ENCODE measurements around the gene DMXL1.

DMXL1 gene

DNA sequence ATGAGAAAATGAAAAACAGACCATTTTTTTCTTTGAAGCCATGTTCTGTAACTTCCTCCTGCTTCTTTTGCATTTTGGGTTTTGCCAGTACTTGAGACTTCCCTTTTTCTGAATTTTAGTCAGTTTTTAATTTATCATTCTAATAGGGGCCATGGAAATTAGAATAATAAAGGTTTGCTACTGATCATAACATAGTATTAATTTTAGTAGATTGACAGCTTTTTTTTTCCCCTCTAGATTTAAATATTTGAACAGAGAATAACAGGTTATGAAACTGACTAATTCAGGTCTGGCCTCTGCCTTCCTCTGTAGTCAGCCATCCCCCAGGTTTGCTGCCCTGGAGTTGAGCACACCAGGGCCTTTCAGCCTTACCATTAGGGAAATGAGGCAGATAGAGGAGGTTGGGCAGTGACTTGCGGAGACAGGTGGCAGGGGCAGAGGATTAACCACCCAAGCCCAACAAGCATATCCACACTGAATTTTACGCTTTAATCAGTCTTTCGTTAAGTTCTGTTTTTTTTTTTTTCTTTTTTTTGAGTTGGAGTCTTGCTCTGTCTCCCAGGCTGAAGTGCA, 204.8 kb downstream of the DMXL1 start:
- no peak for TF ChIP-seq YY1 (IDR thresholded peaks at IDR 0.05; ENCODE audit: insufficient read depth, insufficient read length)
- no peak for TF ChIP-seq ZNF274 (IDR thresholded peaks at IDR 0.05; ENCODE audit: low read depth, low read length)
- TF ChIP-seq SUZ12 (IDR thresholded peaks at IDR 0.05; ENCODE audit: extremely low read depth, insufficient read depth, insufficient read length), result no peak
- Histone ChIP-seq H3K4me3 (ENCODE audit: insufficient read length, low read depth) (no peak overlapping the region), H3K36me3 (ENCODE audit: insufficient read depth, insufficient read length, low read length) (peaks cover 7% of the 10 kb centered on the region), H3K27me3 (ENCODE audit: insufficient read depth, insufficient read length) (no peaks in the 10 kb centered on the region), H3K9me3 (ENCODE audit: insufficient read depth, low read length) (no peaks in the 10 kb centered on the region), H3K4me1 (ENCODE audit: insufficient read depth, insufficient read length) (no peaks in the 10 kb centered on the region), H3K9ac (ENCODE audit: insufficient read length, low read depth) (no peak overlapping the region)
- no peak for DNase-seq (ENCODE audit: low read depth, low spot score)

DNA sequence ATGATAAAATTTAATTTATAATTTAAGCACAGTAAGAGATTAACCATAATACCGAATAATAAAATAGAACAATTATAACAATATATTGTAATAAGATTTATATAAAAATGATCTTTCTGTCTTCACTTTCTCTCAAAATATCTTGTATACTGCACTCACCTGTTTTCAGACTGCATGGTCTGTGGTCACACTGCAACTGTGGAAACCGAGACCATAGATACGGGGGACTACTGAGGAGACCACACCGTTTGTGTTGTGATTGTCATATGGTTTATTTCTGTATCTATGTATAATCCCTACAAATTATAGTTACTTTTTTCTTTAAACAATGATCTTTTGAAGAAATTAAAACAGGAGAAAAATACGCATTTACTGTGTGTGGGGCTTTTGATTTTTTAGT, 206.1 kb downstream of the DMXL1 start:
- no peak for DNase-seq (ENCODE audit: low read depth, low spot score)
- Histone ChIP-seq H3K27me3 (ENCODE audit: insufficient read depth, insufficient read length) (no peaks in the 10 kb centered on the region), H3K4me1 (ENCODE audit: insufficient read depth, insufficient read length) (no peaks in the 10 kb centered on the region), H3K4me3 (ENCODE audit: insufficient read length, low read depth) (no peak overlapping the region), H3K9me3 (ENCODE audit: insufficient read depth, low read length) (no peaks in the 10 kb centered on the region), H3K9ac (ENCODE audit: insufficient read length, low read depth) (no peak overlapping the region), H3K36me3 (ENCODE audit: insufficient read depth, insufficient read length, low read length) (peaks cover 4% of the 10 kb centered on the region)
- TF ChIP-seq ZNF274 (IDR thresholded peaks at IDR 0.05; ENCODE audit: low read depth, low read length) (no peak), SUZ12 (IDR thresholded peaks at IDR 0.05; ENCODE audit: extremely low read depth, insufficient read depth, insufficient read length) (no peak), YY1 (IDR thresholded peaks at IDR 0.05; ENCODE audit: insufficient read depth, insufficient read length) (no peak)

DNA sequence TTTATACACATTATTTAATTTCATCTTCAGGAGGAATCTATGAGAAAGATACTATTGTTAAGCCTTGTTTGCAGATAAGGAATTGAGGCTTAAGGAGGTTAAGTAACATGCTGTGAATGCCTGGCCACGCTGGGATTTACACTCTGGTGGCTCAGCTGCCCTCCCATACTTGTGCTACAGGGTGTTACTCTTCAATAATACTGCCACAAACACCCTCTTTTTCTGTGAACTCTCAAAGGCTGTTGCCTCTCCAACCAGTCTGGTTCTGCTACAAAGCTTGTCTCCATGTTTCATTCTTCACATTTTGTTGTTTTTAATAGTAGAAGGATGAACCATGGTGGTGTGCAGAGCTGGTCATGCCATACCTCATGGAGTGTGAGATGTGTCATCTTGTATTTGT, 208.2 kb downstream of the DMXL1 start:
- no peaks in the 10 kb centered on the region for H3K27me3 ChIP-seq (ENCODE audit: insufficient read depth, insufficient read length)
- no peak overlapping the region for H3K4me3 ChIP-seq (ENCODE audit: insufficient read length, low read depth)
- H3K4me1 ChIP-seq (ENCODE audit: insufficient read depth, insufficient read length), result no peaks in the 10 kb centered on the region
- H3K9me3 ChIP-seq (ENCODE audit: insufficient read depth, low read length), result no peaks in the 10 kb centered on the region
- TF ChIP-seq YY1 (IDR thresholded peaks at IDR 0.05; ENCODE audit: insufficient read depth, insufficient read length) (no peak), ZNF274 (IDR thresholded peaks at IDR 0.05; ENCODE audit: low read depth, low read length) (no peak), SUZ12 (IDR thresholded peaks at IDR 0.05; ENCODE audit: extremely low read depth, insufficient read depth, insufficient read length) (no peak)
- DNase-seq (ENCODE audit: low read depth, low spot score), result no peak
- H3K36me3 ChIP-seq (ENCODE audit: insufficient read depth, insufficient read length, low read length), result peaks cover 12% of the 10 kb centered on the region
- H3K9ac ChIP-seq (ENCODE audit: insufficient read length, low read depth), result no peak overlapping the region

DNA sequence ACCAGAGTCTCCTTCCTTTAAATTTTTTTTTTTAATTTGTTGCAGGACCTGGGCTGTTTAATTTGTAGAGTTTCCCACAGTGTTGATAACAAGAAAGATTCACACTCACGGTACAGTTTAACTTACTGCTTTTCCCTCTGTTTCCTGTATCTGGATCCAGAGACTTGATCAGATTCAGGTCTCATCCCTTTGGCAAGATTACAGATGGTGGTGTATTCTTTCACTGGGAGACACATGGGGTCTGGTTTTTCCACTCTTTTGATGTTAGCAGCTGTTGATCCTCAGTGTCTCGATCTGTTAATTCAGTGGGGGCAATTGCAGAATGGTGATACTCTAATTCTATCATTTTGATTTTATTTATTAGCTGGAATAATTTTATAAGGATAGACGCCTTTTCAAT, 209.5 kb downstream of the DMXL1 start:
- H3K9me3 ChIP-seq (ENCODE audit: insufficient read depth, low read length), result no peaks in the 10 kb centered on the region

DNA sequence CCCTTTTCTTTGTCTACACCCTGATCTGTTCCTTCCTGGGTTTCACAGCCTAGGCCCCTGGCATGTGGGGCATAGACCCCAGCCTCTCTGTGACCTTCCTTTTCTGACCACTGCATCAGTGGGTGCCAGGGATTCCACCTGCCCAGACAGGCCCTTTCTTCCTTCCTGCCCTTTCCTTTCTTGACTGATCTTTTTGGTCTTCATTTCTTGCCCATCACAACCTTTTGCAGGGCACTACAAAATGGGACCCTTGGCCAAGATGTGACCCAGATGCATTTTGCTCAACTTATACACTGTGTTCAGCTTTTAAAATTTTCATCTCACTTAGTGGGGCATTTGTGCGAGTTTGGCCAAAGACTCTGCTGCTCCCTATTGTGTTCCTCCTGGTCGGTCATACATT, 211.7 kb downstream of the DMXL1 start:
- H3K36me3 ChIP-seq (ENCODE audit: insufficient read depth, insufficient read length, low read length), result peaks cover 12% of the 10 kb centered on the region
- no peak for DNase-seq (ENCODE audit: low read depth, low spot score)
- TF ChIP-seq SUZ12 (IDR thresholded peaks at IDR 0.05; ENCODE audit: extremely low read depth, insufficient read depth, insufficient read length) (no peak), ZNF274 (IDR thresholded peaks at IDR 0.05; ENCODE audit: low read depth, low read length) (no peak), YY1 (IDR thresholded peaks at IDR 0.05; ENCODE audit: insufficient read depth, insufficient read length) (no peak)
- no peaks in the 10 kb centered on the region for H3K27me3 ChIP-seq (ENCODE audit: insufficient read depth, insufficient read length)
- no peaks in the 10 kb centered on the region for H3K4me1 ChIP-seq (ENCODE audit: insufficient read depth, insufficient read length)
- no peaks in the 10 kb centered on the region for H3K9me3 ChIP-seq (ENCODE audit: insufficient read depth, low read length)
- H3K9ac ChIP-seq (ENCODE audit: insufficient read length, low read depth), result no peak overlapping the region
- no peak overlapping the region for H3K4me3 ChIP-seq (ENCODE audit: insufficient read length, low read depth)

More for the DNA sequence above, 209.5 kb downstream of the DMXL1 start:
- Histone ChIP-seq H3K36me3 (ENCODE audit: insufficient read depth, insufficient read length, low read length) (peaks cover 12% of the 10 kb centered on the region), H3K4me3 (ENCODE audit: insufficient read length, low read depth) (no peak overlapping the region), H3K4me1 (ENCODE audit: insufficient read depth, insufficient read length) (no peaks in the 10 kb centered on the region), H3K27me3 (ENCODE audit: insufficient read depth, insufficient read length) (no peaks in the 10 kb centered on the region), H3K9ac (ENCODE audit: insufficient read length, low read depth) (no peak overlapping the region)
- TF ChIP-seq SUZ12 (IDR thresholded peaks at IDR 0.05; ENCODE audit: extremely low read depth, insufficient read depth, insufficient read length), result no peak
- no peak for TF ChIP-seq YY1 (IDR thresholded peaks at IDR 0.05; ENCODE audit: insufficient read depth, insufficient read length)
- TF ChIP-seq ZNF274 (IDR thresholded peaks at IDR 0.05; ENCODE audit: low read depth, low read length), result no peak
- no peak for DNase-seq (ENCODE audit: low read depth, low spot score)

DNA sequence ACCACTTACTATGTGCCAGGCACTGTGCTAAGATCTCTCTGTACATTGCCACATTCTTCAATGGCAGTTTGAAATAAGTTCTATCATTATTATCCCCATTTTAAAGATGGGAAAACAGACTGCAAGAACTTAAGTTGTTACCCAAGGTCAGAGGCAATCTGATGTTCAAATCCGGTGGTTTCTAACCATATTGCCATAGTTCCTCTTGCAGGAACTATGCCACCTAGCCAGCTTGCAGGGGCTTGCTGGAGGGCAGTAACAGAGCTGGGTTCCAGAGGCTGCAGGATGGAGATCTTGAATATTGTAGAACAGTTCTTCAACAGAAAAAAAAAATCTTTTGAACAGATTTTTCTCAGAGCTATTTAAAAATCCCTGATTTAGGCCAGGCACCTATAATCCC, 213.1 kb downstream of the DMXL1 start:
- Histone ChIP-seq H3K4me3 (ENCODE audit: insufficient read length, low read depth) (no peak overlapping the region), H3K27me3 (ENCODE audit: insufficient read depth, insufficient read length) (no peaks in the 10 kb centered on the region), H3K4me1 (ENCODE audit: insufficient read depth, insufficient read length) (no peaks in the 10 kb centered on the region), H3K36me3 (ENCODE audit: insufficient read depth, insufficient read length, low read length) (peaks cover 12% of the 10 kb centered on the region), H3K9ac (ENCODE audit: insufficient read length, low read depth) (no peak overlapping the region), H3K9me3 (ENCODE audit: insufficient read depth, low read length) (no peaks in the 10 kb centered on the region)
- DNase-seq (ENCODE audit: low read depth, low spot score), result no peak
- TF ChIP-seq SUZ12 (IDR thresholded peaks at IDR 0.05; ENCODE audit: extremely low read depth, insufficient read depth, insufficient read length) (no peak), YY1 (IDR thresholded peaks at IDR 0.05; ENCODE audit: insufficient read depth, insufficient read length) (no peak), ZNF274 (IDR thresholded peaks at IDR 0.05; ENCODE audit: low read depth, low read length) (no peak)

DNA sequence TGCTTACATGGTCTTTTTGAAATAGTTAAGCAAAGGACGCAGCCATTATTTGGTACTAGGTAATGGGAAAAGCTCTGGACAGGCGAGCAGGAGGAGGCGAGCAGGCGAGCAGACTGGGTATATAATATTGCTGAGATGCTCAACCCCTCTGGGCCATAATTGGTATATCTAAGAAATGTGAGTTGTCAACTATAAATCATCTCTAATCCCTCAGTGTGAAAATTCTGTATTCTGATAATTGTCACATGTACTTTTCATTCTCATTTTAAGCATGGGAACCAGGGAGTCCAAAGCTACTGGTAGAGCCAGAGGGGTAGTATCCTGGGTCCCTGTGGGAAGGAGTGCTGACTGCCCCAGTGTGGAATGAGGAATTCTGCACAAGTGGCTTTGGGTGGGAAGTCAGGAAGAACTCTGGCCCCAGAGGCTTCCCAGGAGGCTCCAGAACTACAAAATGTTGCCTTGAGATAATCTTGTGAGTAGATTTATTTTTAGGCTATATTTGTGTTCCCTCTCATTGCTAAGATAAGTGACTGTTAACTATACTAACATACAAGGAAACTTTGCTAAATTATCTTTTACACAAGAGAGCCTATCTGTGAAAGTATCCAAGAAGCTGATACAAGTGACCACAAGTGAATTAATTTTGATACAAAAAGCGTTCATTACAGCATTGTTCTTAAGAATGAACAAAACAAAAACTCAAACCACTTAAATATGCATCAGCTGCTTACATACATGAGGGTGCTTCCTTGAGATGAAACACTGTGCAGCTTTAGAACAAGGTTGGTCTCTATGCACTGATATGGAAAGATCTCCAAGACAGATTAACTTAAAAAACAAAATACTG, 214.4 kb downstream of the DMXL1 start:
- TF ChIP-seq ZNF274 (IDR thresholded peaks at IDR 0.05; ENCODE audit: low read depth, low read length) (no peak), YY1 (IDR thresholded peaks at IDR 0.05; ENCODE audit: insufficient read depth, insufficient read length) (no peak), SUZ12 (IDR thresholded peaks at IDR 0.05; ENCODE audit: extremely low read depth, insufficient read depth, insufficient read length) (no peak)
- Histone ChIP-seq H3K4me3 (ENCODE audit: insufficient read length, low read depth) (no peak overlapping the region), H3K4me1 (ENCODE audit: insufficient read depth, insufficient read length) (no peaks in the 10 kb centered on the region), H3K9me3 (ENCODE audit: insufficient read depth, low read length) (no peaks in the 10 kb centered on the region), H3K27me3 (ENCODE audit: insufficient read depth, insufficient read length) (no peaks in the 10 kb centered on the region), H3K9ac (ENCODE audit: insufficient read length, low read depth) (no peak overlapping the region), H3K36me3 (ENCODE audit: insufficient read depth, insufficient read length, low read length) (peaks cover 11% of the 10 kb centered on the region)
- DNase-seq (ENCODE audit: low read depth, low spot score), result no peak

All from NT2/D1 (cell line).